Activated T-helper 1 cell treated with Interleukin-2 at 50 U/mL for 16 hours (primary cell): ENCODE measurements around the gene CCR5AS.
"Not testable (repeated sequence)": the region's sequence is repeated elsewhere in the genome, so short reads cannot be mapped to it uniquely, and the experiment has no call there.

Experiments used
- DNase-seq: peaks from one replicate; pipeline ENCODE4 v3.0.0-alpha.2; 2020; ENCODE audit warnings: low read depth

The CCR5AS gene

DNA sequence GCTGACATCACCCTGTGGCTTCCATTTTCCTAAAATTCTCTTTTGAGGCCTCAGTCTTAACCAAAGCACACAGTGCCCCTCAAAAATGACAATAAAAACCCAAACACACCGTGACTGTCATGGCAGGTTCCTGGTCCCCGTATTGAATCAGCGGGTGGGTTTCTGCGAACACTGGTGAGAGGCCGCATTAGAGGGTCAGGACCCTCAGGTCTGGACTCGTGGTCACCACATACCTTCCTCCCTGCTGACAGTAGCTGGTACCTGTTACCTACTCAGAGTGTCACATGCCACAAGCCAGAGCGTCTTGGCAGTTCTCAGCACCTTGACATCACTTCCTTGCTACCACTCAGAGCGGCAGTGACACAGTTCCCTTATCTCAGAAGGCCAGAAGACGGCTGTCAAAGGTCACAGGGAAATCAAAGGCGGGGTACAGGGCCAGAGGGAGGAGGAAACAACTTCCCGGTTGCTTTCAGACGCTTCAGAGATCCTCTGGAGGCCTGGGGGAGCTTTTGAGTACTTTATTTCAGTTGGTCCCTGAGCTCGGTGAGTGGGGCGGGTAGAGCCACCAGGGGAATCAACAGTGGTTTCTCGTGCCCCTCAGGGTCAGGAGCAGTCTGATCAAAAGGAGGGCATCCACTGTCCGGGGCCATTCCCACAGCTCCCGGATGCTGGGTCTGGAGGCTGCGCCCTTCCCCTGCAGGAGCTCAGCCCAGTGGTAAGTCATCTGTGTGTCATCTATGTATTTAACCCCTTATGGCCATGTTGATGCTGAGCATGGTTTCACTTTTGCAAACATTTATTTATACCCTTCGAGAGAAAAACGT, at the start of gene CCR5AS, which contains the start of gene CCRL2:
Gene CCR5AS, minus strand, starts transcription at position 279 of the 824 bp plus-strand sequence.
Gene CCRL2, plus strand, starts transcription at position 472 of the 824 bp plus-strand sequence. CDS start 821 bp downstream, outside the sequence.
- no peak for DNase-seq

DNA sequence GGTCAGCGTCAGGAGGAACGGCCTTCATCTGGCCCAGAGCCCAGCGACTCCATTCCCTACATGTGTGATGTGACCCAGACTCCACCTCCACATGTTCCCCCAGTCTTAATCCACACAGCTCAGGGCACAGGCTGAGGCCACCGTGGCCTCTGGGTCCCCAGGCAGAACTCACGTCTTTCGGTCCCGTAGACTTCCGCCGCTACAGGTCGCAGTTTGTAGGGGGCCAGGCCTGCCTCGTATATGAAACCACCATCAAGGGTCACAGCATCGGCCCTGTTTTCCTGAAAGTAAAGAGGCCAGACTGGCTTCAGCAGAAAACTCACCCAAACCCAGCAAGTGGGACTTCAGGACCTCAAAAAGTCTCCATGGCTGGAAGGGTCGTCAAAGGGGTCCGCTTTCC, 49.3 kb upstream of the CCR5AS start:
- no peak for DNase-seq

DNA sequence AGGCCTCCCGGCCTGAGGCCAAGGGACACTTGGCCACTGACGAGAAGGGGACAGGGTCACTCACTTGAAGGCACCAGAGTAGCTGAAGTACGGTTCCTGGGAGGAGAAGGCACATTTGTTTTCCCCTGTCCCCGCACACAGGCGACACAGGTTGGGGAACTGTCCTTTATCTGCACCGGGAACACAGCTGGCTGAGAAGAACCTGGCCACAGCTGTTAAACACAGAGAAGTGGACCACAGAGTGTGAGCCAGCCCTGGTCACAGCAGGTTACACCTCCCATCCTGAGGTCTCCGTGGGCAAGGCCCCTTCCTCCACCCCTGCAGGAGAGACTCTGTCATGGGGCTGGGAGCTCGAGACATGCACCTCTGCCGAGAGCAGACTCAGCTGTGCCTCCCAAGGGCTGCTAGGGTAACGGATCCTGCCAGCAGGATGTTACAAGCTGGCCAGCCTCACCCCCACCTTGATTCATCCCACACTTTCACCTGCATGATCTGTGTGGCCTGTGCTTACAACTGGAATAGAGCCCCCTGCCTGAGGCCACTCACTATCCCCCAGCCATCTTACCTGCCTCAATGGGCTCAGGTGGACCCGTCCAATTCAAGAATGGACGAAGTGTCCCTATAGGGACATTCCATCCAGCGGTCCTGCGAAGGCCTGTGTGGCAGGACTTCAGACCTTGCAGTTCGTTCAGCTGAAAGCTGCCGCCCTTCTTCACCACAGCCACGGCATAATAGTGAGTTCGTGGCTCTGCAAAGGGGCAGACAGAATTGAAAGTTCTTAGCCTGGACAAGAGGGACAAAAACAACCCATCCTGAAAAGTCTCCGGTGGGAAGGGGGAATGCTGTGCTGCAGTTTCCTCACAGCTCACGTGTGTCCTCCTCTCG, 48.6 kb upstream of the CCR5AS start:
- no peak for DNase-seq

- no peak for DNase-seq
Observed at GRCh38 chr3:46454606-46455005, 47.7 kb upstream of the CCR5AS start.

GRCh38 chr3:46454209-46454595, 47.3 kb upstream of the CCR5AS start:
- DNase-seq: no peak

DNA sequence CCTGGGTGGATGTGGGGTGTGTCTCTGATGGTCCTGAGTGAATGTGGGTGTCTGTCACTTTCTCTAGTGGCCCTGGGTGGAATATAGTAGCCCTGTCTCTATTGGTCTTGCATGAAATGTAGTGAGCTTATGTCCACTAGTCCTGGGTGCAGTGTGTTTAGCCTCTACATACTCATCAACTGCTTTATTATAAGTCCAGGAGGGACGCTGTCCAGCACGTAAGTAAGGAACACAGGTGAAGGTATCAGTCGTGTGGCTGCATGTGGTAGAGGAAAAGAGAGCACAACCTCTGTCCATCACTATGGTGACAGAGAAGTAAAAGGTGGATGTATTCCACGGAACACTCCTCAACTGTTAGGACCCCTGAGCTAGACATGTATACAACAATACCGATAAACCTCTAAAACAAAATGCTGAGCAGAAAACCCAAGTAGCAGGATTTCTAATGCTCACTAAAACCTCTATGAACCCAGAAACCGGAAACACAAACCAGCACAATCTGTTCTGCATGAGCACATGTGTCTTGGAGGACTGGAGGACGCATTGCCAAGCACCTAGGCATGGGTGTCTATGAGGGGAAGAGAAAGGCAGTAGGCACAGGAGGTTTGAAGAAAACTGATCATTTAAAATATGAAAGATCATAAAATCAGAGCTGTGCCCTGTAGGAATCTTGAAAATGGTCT, 46.8 kb upstream of the CCR5AS start:
- DNase-seq: no peak

GRCh38 chr3:46449755-46450552, 43.1 kb upstream of the CCR5AS start:
- no peak for DNase-seq

- DNase-seq: no peak
Observed at GRCh38 chr3:46448721-46449120, 41.9 kb upstream of the CCR5AS start.

GRCh38 chr3:46447228-46447985, 40.5 kb upstream of the CCR5AS start:
- no peak for DNase-seq

DNA sequence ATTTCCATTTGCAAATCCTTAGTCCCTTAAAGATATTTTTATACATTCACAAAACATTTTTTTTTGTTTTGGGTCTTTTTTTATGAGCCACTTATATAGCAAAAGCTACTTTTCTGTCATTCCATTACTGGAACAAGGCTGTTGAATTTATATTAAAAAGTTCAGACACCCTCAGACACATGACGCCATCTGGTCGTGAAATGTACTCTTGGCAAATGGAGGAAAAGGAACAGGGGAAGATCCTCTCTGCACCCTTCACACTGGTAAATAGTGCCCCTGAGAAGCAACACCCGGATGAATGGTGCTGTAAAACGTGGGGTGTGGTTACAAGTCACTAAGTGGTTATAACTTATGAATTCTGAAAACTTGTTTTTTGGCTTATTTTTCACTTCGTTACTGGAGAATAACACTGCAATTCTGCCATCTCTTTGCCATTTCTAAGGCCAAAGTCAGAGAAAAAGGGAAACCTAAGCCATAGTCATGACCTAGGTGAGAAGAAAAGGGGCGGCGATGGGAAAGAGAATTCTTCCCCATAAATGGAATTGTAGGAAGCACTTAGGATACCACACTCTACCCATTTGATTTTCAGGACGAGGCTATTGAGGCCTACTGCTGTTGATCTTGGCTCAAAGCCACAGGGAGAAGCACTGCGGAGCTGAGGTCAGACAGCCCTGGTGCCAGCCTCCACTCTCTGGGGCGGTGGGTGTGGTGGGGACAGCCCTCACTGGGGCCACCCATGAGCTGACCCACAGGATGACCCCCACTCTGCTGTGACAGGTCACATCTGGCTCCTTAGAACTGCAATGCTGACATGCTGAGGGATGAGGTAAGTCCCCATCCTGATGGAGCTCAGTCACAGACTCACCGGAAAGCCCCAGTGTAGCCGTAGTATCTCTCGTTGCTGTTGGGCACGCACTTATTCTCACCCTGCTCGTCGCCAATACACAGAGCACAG, 36.0 kb upstream of the CCR5AS start:
- DNase-seq: peak; percentile 10

GRCh38 chr3:46440531-46441294, 33.8 kb upstream of the CCR5AS start:
- no peak for DNase-seq

GRCh38 chr3:46438831-46439230, 32.0 kb upstream of the CCR5AS start:
- DNase-seq: no peak

DNA sequence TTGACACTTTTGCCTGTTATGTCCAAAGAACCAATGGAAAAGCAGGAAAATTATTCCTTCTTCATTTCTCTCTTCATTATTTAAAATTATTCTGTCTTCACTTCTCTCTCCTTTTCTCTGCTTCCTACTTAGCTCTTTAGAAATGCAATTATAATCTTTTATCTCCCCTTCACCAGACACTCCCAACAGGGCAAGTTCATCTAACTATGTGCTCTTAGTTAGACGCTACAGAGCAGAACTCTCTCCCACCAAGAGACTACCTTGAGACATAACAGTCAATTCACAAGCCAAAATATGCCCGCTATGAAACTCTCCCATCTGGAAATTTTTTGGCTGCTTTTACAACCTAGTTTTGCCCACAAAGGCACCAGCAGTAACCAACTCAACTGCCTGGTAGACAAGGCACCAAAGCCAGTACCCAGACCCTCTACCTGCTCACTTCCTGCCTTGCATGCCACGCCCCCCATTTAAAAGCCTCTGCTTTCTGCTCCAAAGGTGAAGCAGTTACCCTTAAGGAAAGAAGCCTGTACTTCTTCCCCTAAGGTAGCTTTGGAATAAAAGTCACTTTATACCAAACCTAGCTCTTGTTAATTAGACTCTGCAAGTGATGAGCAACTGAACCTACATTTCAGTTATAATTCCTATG, 28.3 kb upstream of the CCR5AS start:
- DNase-seq: no peak

- DNase-seq: no peak
Observed at GRCh38 chr3:46433841-46434240, 27.0 kb upstream of the CCR5AS start.

DNA sequence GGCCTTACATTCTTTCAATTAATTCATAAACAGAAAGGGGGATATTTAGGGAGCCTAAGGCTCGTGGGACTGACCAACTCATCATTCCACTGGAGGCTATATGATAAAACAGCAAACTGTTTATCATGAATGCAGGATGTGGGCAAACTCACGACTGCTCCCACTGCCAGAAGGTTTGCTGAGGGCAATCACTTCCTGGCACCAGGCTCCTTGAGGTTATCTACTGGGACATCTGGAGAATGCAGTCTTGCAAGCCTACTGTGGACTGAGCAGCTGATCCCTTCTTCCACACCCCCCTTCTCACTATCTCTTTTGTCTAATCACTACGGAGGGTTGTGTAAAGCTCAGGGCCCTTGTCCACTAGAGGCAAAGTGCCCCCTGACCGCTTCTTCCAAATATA, 26.3 kb upstream of the CCR5AS start:
- not testable (repeated sequence) for DNase-seq

GRCh38 chr3:46431905-46432304, 25.0 kb upstream of the CCR5AS start:
- DNase-seq: not testable (repeated sequence)

DNA sequence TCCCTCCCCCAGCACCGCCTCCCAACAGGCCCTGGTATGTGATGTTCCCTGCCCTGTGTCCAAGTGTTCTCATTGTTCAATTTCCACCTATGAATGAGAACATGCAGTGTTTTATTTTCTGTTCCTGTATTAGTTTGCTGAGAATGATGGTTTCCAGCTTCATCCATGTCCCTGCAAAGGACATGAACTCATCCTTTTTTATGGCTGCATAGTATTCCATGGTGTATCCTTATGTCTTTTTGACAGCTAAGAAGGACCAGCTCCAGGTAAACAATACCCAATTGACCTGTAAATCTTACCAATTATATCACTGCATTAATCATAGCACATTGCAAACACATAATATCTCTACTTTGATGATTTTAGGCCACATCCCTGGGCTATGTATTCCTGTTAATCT, 24.0 kb upstream of the CCR5AS start:
- DNase-seq: not testable (repeated sequence)

DNA sequence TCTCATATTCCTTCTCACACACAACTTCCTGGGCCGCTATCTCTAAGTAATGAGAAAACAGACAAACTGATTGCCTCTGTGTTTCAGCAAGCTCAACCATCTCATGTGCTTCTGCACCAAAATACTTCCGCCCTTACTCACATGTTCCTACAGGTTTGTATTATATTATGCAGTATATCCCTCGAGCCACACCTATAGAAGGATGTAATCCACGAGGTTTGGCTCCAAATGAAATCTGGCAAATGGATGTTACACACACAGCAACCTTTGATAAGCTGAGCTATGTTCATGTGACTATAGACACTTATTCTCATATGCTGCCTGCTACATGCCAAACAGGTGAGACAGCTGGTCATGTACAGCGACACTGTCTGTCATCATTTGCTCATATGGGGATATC, 22.8 kb upstream of the CCR5AS start:
- DNase-seq: no peak
